Measurements from ENCODE around the gene DENND1A. TPM values are rescaled to one million over a fixed set of nuclear protein-coding genes. Genes with fewer than 3 reads are reported as not detected.

Gene DENND1A
- total and polyA plus RNA-seq, 9 donors, result 9.3 to 16.0 (median 13.8) TPM

GRCh38 chr9:123454361-123454760 lies 475.6 kb downstream of the DENND1A start:
- DNase-seq, result peak; percentile 67
- Histone ChIP-seq H3K27ac (ENCODE audit: low read length) (no peak overlapping the region), H3K4me1 (ENCODE audit: control insufficient read depth, insufficient read depth, low read length) (peaks cover 46% of the 10 kb centered on the region), H3K4me3 (ENCODE audit: low read length) (no peak overlapping the region), H3K27me3 (ENCODE audit: control insufficient read depth, insufficient read depth, low read length) (no peaks in the 10 kb centered on the region), H3K36me3 (ENCODE audit: control insufficient read depth, insufficient read depth, low read length) (no peaks in the 10 kb centered on the region), H3K9me3 (replicated peaks; ENCODE audit: control insufficient read depth, low read depth, low read length) (no peaks in the 10 kb centered on the region)
- WGBS (ENCODE audit: insufficient coverage), result 49% methylated on average over 3 of the region's 3 CpGs

DNA sequence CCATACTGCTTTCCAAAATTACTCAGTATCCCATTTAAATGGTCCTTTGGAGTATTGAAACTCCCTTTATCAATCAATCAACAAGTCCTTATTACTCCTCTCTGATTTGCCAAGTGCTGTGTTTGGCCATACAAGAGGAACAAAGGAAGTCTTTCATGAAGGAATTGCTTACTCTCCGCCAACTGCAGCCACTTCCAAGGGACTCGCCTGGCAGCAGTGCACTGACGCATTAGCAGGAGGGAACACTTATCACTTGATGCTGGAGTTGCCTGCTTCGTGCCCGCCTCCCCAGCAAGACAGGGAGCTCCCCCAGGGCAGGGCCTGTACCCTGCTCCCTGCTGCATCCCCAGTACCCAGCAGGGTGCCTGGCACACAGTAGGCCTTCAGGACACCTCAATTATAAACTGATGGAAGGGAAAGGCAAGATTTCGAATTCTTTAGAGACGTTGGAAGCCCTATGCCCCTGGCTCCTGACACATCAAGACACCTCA lies 476.1 kb downstream of the DENND1A start:
- no peak overlapping the region for H3K27ac ChIP-seq (ENCODE audit: low read length)
- WGBS (ENCODE audit: insufficient coverage), result 34% methylated on average over 5 of the region's 7 CpGs
- DNase-seq, result peak; percentile 88
- H3K4me1 ChIP-seq (ENCODE audit: control insufficient read depth, insufficient read depth, low read length), result peaks cover 46% of the 10 kb centered on the region
- no peaks in the 10 kb centered on the region for H3K27me3 ChIP-seq (ENCODE audit: control insufficient read depth, insufficient read depth, low read length)
- no peak overlapping the region for H3K4me3 ChIP-seq (ENCODE audit: low read length)
- H3K9me3 ChIP-seq (replicated peaks; ENCODE audit: control insufficient read depth, low read depth, low read length), result no peaks in the 10 kb centered on the region
- H3K36me3 ChIP-seq (ENCODE audit: control insufficient read depth, insufficient read depth, low read length), result no peaks in the 10 kb centered on the region

DNA sequence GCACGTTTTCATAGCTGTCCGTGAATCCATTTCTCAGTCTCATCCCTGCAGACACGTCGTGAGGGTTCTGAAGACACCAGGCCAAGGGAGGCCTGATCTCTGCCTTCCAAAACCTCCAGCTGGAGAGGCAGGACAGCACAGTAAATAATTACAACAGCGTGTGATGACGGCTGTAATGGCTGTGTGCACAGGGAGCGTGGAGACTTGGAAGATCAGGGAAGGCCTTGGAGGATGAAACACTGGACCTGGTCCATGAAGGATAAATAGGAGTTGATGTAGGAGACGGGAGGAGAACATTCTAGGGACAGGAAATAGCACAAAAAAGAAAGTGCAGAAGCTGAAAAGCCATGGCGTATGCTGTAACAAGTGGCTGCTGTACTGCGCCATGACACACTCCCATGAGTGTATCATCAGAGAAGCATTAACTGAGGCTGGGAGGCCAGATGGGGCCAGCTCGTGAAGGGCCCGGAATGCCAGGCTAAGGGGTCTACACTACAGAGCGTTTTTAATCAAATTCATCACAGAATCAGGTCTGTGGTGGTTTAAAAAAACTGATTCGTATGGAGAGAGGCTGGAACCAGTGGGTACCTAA lies 476.8 kb downstream of the DENND1A start:
- H3K4me3 ChIP-seq (ENCODE audit: low read length), result no peak overlapping the region
- H3K36me3 ChIP-seq (ENCODE audit: control insufficient read depth, insufficient read depth, low read length), result no peaks in the 10 kb centered on the region
- H3K4me1 ChIP-seq (ENCODE audit: control insufficient read depth, insufficient read depth, low read length), result peaks cover 46% of the 10 kb centered on the region
- H3K27me3 ChIP-seq (ENCODE audit: control insufficient read depth, insufficient read depth, low read length), result no peaks in the 10 kb centered on the region
- WGBS (ENCODE audit: insufficient coverage), result 56% methylated on average over 10 of the region's 14 CpGs
- DNase-seq, result peak; percentile 90
- H3K27ac ChIP-seq (ENCODE audit: low read length), result no peak overlapping the region
- H3K9me3 ChIP-seq (replicated peaks; ENCODE audit: control insufficient read depth, low read depth, low read length), result no peaks in the 10 kb centered on the region

DNA sequence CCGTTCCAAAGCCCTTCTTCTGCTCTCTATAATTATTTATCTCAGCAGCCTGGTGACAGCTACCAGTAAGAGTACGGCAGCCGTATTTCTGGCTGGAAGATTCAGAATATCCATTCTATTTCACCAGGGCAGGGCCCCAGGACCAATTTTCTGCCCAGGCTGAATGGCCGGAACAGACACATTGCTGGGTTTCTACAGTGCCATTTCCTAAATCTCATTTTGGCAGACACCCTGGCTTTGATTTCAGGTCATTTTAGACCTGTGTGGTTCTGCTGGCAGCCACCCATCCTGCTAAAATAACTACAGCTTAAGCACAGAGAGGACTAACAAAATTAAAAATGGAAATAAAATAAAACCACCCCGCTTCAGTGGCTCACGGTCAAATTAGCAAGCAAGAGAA lies 478.9 kb downstream of the DENND1A start:
- H3K4me1 ChIP-seq (ENCODE audit: control insufficient read depth, insufficient read depth, low read length), result peaks cover 29% of the 10 kb centered on the region
- H3K27me3 ChIP-seq (ENCODE audit: control insufficient read depth, insufficient read depth, low read length), result no peaks in the 10 kb centered on the region
- 71% methylated on average over 4 of the region's 6 CpGs for WGBS (ENCODE audit: insufficient coverage)
- peak; percentile 41 for DNase-seq
- H3K4me3 ChIP-seq (ENCODE audit: low read length), result no peak overlapping the region
- no peak overlapping the region for H3K27ac ChIP-seq (ENCODE audit: low read length)
- H3K36me3 ChIP-seq (ENCODE audit: control insufficient read depth, insufficient read depth, low read length), result peaks cover 2% of the 10 kb centered on the region
- H3K9me3 ChIP-seq (replicated peaks; ENCODE audit: control insufficient read depth, low read depth, low read length), result no peaks in the 10 kb centered on the region

DNA sequence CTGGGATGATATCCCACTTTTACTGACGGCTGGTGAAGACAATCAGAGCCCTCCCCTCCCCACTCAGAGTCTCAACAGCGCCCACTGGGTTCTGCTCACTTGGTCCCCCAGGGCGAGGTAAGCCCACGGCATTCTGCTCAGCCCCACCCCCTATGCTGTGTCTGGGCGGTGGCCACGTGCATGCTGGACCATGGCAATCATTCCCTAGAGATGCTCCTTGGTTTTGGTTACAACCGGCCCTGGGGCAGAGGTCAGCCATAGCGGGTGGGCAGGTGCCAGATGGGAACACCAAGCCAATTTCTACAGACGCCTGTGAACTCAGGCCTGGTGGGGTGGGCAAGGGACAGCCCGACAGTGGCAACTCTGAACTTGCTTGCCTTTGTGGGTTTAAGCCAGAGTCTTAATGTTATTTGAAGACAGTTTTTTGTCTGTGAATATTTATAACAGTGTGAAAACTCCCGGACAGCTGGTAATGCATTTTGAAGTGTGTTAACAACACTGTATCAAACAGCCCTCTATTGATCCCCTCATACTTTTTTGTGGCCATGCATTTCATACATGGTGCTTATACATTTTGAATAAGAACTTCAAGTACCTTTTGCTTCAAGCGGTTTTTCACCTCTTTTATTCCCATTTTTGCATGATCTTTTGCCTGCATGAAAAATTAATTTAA lies 479.7 kb downstream of the DENND1A start:
- whole genome bisulfite sequencing (ENCODE audit: insufficient coverage), result 61% methylated on average over 8 of the region's 12 CpGs
- Histone ChIP-seq H3K4me1 (ENCODE audit: control insufficient read depth, insufficient read depth, low read length) (peaks cover 27% of the 10 kb centered on the region), H3K27ac (ENCODE audit: low read length) (no peak overlapping the region), H3K9me3 (replicated peaks; ENCODE audit: control insufficient read depth, low read depth, low read length) (no peaks in the 10 kb centered on the region), H3K4me3 (ENCODE audit: low read length) (no peak overlapping the region), H3K36me3 (ENCODE audit: control insufficient read depth, insufficient read depth, low read length) (peaks cover 2% of the 10 kb centered on the region), H3K27me3 (ENCODE audit: control insufficient read depth, insufficient read depth, low read length) (no peaks in the 10 kb centered on the region)
- DNase-seq, result no peak

DNA sequence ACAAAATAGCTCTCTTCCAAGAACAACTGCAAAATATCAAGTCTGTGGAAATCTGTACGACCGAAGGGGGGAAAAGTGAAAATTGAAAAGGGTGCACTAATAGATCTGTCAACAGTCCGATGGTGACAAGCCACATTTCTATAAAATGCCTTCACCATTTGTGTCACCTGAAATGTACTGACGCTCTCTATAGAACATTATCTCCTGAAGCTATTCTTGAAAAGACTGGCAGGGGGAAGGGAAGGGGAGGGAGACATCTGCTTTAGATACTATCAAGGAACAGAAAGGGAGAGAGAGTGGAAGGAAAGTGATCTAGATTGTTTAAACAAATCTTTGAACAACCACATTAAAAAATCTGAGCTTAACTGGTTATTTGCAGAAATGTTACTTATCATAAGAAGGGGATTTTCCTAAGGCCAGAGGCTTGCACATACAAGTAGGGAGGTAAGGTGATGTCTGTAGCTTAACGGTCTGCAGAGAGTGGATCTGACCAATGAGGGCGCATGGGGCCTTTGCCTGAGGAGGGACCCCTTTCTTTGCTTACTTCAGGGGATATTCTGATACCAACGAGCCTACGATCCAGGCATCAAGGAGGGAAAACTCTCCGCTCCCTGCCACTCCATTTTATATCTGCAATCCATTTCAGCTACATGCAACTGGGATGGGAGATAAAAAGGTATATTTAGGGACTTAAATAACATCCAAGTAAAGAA lies 481.8 kb downstream of the DENND1A start:
- H3K9me3 ChIP-seq (replicated peaks; ENCODE audit: control insufficient read depth, low read depth, low read length), result no peaks in the 10 kb centered on the region
- peaks cover 2% of the 10 kb centered on the region for H3K36me3 ChIP-seq (ENCODE audit: control insufficient read depth, insufficient read depth, low read length)
- H3K4me1 ChIP-seq (ENCODE audit: control insufficient read depth, insufficient read depth, low read length), result peaks cover 15% of the 10 kb centered on the region
- DNase-seq, result no peak
- no peaks in the 10 kb centered on the region for H3K27me3 ChIP-seq (ENCODE audit: control insufficient read depth, insufficient read depth, low read length)
- no peak overlapping the region for H3K4me3 ChIP-seq (ENCODE audit: low read length)
- H3K27ac ChIP-seq (ENCODE audit: low read length), result no peak overlapping the region
- no CpG with 5 or more reads among the region's 9 CpGs for WGBS (ENCODE audit: insufficient coverage)

DNA sequence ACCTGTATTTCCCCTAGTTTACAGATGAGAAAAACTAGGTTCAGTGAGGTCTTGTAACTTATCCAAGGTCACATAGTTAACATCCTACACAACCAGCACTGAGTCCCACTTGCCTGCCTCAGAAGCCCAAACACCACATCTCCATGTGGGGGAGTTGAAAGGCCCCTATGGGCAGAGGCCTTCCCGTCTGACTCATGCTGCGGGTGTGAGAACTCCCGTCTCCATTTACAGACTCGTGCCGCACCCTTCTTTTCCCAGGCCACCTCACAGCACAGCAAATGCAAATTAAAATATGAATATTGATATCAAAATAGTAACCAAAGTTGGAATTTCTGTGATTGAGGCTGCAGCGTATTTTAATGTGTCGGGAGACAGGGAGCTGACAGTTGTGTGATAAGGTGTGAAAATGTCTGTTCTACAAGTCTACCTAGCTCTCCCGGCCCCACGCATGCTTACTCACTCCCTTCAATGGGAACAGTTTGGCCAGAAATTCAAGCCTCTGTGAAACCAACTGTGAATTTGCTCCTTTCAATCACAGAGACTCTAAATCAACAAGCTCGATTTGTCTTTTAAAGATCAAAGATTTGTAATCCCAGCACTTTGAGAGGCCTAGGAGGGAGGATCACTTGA lies 483.8 kb downstream of the DENND1A start:
- Histone ChIP-seq H3K27me3 (ENCODE audit: control insufficient read depth, insufficient read depth, low read length) (no peaks in the 10 kb centered on the region), H3K9me3 (replicated peaks; ENCODE audit: control insufficient read depth, low read depth, low read length) (no peaks in the 10 kb centered on the region), H3K36me3 (ENCODE audit: control insufficient read depth, insufficient read depth, low read length) (peaks cover 2% of the 10 kb centered on the region), H3K4me1 (ENCODE audit: control insufficient read depth, insufficient read depth, low read length) (peaks cover 8% of the 10 kb centered on the region), H3K4me3 (ENCODE audit: low read length) (no peak overlapping the region), H3K27ac (ENCODE audit: low read length) (no peak overlapping the region)
- DNase-seq, result no peak
- WGBS (ENCODE audit: insufficient coverage), result 100% methylated on average over 1 of the region's 10 CpGs

GRCh38 chr9:123445116-123445515 lies 484.8 kb downstream of the DENND1A start:
- Histone ChIP-seq H3K4me1 (ENCODE audit: control insufficient read depth, insufficient read depth, low read length) (peaks cover 2% of the 10 kb centered on the region), H3K27me3 (ENCODE audit: control insufficient read depth, insufficient read depth, low read length) (no peaks in the 10 kb centered on the region), H3K9me3 (replicated peaks; ENCODE audit: control insufficient read depth, low read depth, low read length) (no peaks in the 10 kb centered on the region), H3K36me3 (ENCODE audit: control insufficient read depth, insufficient read depth, low read length) (peaks cover 6% of the 10 kb centered on the region), H3K4me3 (ENCODE audit: low read length) (no peak overlapping the region), H3K27ac (ENCODE audit: low read length) (no peak overlapping the region)
- WGBS (ENCODE audit: insufficient coverage), result 100% methylated on average over 7 of the region's 7 CpGs
- DNase-seq, result no peak

GRCh38 chr9:123441769-123442168 lies 488.2 kb downstream of the DENND1A start:
- DNase-seq, result no peak
- Histone ChIP-seq H3K27me3 (ENCODE audit: control insufficient read depth, insufficient read depth, low read length) (no peaks in the 10 kb centered on the region), H3K9me3 (replicated peaks; ENCODE audit: control insufficient read depth, low read depth, low read length) (no peaks in the 10 kb centered on the region), H3K4me1 (ENCODE audit: control insufficient read depth, insufficient read depth, low read length) (peaks cover 3% of the 10 kb centered on the region), H3K36me3 (ENCODE audit: control insufficient read depth, insufficient read depth, low read length) (peaks cover 17% of the 10 kb centered on the region), H3K4me3 (ENCODE audit: low read length) (no peak overlapping the region), H3K27ac (ENCODE audit: low read length) (no peak overlapping the region)

DNA sequence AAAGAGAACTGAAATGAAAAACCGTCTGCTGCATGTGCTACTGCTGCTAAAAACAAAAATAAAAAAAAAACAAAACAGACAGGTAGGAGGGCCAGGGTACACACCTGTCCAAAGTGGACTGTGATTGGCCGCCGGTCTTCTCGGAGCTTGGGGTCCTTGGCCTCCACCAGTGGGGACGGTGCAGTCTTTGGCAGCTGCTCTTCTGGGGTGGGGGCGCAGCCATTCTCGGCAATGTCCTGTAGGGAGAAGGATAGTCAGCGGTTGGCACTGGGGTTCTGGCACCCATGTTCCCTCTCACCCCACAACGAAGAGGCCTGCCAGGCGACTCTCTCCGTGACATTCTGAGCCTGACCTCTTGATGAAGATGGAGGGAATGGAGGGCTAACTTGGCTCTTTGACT lies 489.7 kb downstream of the DENND1A start:
- H3K36me3 ChIP-seq (ENCODE audit: control insufficient read depth, insufficient read depth, low read length), result peaks cover 21% of the 10 kb centered on the region
- 87% methylated on average over 4 of the region's 11 CpGs for WGBS (ENCODE audit: insufficient coverage)
- H3K4me1 ChIP-seq (ENCODE audit: control insufficient read depth, insufficient read depth, low read length), result peaks cover 3% of the 10 kb centered on the region
- H3K4me3 ChIP-seq (ENCODE audit: low read length), result no peak overlapping the region
- DNase-seq, result no peak
- H3K9me3 ChIP-seq (replicated peaks; ENCODE audit: control insufficient read depth, low read depth, low read length), result no peaks in the 10 kb centered on the region
- H3K27me3 ChIP-seq (ENCODE audit: control insufficient read depth, insufficient read depth, low read length), result no peaks in the 10 kb centered on the region
- no peak overlapping the region for H3K27ac ChIP-seq (ENCODE audit: low read length)

Data from muscle of leg (tissue), 11 donors.